ENCODE results near the gene LGALS9.
"Not testable (repeated sequence)": the region's sequence is repeated elsewhere in the genome, so short reads cannot be mapped to it uniquely, and the experiment has no call there.

Gene LGALS9

DNA sequence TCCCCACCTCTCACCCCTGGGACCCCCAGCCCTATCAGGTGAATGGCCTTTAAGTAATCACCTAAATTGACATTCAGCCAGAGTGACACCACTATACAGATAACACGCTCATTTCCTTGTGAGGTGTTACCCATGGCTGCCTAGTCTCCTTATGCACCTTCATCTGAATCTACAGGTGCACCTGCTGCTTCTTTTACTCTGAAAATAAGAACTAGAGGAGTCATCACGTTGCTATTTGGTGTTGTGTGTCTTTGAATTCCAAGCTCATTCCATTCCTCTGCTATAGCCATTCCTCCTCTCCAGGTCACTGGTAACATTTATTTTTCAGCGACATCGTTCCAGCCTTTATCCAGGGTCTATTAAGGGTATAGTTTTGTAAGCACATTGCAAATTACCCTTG, 9.8 kb downstream of the LGALS9 start:
- H2BK120ac ChIP-seq (ENCODE audit: low read depth, low read length) = no peak overlapping the region
- H3K18ac ChIP-seq (ENCODE audit: low read length) = no peak overlapping the region
- no peaks in the 10 kb centered on the region for H3K27me3 ChIP-seq (ENCODE audit: control insufficient read depth in 3 of 3, insufficient read depth in 3 of 3, low read depth in 1 of 3, low read length in 3 of 3)
- H3K9ac ChIP-seq (ENCODE audit: low read depth, low read length, poor library complexity) = no peak overlapping the region
- H2AK5ac ChIP-seq (ENCODE audit: low read depth, low read length) = no peak overlapping the region
- no peaks in the 10 kb centered on the region for H3K9me3 ChIP-seq (replicated peaks in 1 of 2; ENCODE audit: control insufficient read depth in 2 of 2, insufficient read depth in 1 of 2, low read depth in 1 of 2, low read length in 2 of 2)
- H3K79me1 ChIP-seq (ENCODE audit: low read depth, low read length) = peaks cover 1% of the 10 kb centered on the region
- no peak overlapping the region for H2BK12ac ChIP-seq (ENCODE audit: low read length)
- H3K27ac ChIP-seq (replicated peaks; ENCODE audit: low read length) = no peak overlapping the region
- no peak overlapping the region for H2AFZ ChIP-seq (ENCODE audit: low read length)
- no peak overlapping the region for H2BK5ac ChIP-seq (ENCODE audit: low read length)
- no peak overlapping the region for H2BK15ac ChIP-seq (ENCODE audit: low read length)
- no peak overlapping the region for H3K23ac ChIP-seq (ENCODE audit: low read depth, low read length, poor library complexity)
- H3K4me3 ChIP-seq (ENCODE audit: low read length in 2 of 2) = peak overlapping the region in 1 of 2 donors; percentile 21
- H3K4me2 ChIP-seq (ENCODE audit: insufficient read depth, low read length, poor library complexity, severe bottlenecking) = no peak overlapping the region
- peaks cover 0 to 3% of the 10 kb centered on the region in 2 donors for H3K4me1 ChIP-seq (ENCODE audit: control insufficient read depth in 2 of 2, insufficient read depth in 1 of 2, low read depth in 1 of 2, low read length in 2 of 2)
- H4K91ac ChIP-seq (ENCODE audit: low read depth, low read length, poor library complexity) = no peak overlapping the region
- no peak for DNase-seq (ENCODE audit: low spot score)
- H3K36me3 ChIP-seq (replicated peaks in 1 of 2; ENCODE audit: control insufficient read depth in 2 of 2, insufficient read depth in 2 of 2, low read length in 2 of 2) = no peaks in the 10 kb centered on the region
- H4K8ac ChIP-seq (ENCODE audit: low read depth, low read length) = no peak overlapping the region
- H3K14ac ChIP-seq (ENCODE audit: low read length) = no peak overlapping the region
- no CpG with 5 or more reads among the region's 4 CpGs for WGBS, 2 donors (ENCODE audit: extremely low coverage in 2 of 2, insufficient read length in 2 of 2, insufficient replicate concordance in 1 of 2)
- H3K4ac ChIP-seq (ENCODE audit: low read length) = no peak overlapping the region

DNA sequence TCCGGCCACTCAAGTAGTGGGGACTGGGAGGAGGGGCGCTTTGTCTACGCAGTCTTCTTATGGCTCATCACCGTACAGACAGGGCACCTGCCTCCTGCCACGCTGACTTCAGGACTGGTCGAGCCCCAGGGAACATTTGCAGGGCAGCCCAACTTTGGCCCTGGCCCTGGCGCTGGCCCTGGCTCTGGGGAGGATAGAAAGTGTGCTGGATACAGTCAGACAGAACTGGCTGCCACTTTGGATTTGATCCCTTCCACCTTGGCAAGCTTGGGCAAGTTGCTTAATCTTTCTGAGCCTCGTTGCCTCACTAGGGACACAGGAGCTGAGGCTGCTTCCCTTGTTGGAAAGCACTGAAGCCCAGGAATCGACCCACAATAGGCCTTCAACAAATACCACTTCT, 13.6 kb downstream of the LGALS9 start:
- no CpG with 5 or more reads among the region's 9 CpGs for WGBS, 2 donors (ENCODE audit: extremely low coverage in 2 of 2, insufficient read length in 2 of 2, insufficient replicate concordance in 1 of 2)

DNA sequence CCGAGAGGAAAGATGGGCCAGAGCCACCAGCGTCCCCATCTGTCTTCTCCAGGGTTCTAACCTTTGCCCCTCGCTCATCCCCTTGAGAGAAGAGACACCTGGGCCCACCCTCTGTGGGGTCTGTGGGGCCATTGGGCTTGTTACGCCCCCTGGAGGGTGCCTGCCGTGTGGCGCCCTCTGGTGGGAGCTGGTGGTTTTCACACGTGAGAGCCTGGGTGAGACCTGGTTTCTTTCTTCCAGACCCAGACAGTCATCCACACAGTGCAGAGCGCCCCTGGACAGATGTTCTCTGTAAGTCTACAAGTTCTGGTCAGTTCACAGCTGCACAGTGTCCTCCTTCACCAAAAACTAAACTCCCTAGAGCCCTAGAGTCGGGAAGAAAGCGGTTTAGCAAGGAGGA, 14.6 kb downstream of the LGALS9 start:
- not testable (repeated sequence) for H3K27me3 ChIP-seq (ENCODE audit: control insufficient read depth in 3 of 3, insufficient read depth in 3 of 3, low read depth in 1 of 3, low read length in 3 of 3); H2BK15ac ChIP-seq (ENCODE audit: low read length); H2BK12ac ChIP-seq (ENCODE audit: low read length); H3K27ac ChIP-seq (replicated peaks; ENCODE audit: low read length); H3K4me1 ChIP-seq (ENCODE audit: control insufficient read depth in 2 of 2, insufficient read depth in 1 of 2, low read depth in 1 of 2, low read length in 2 of 2); DNase-seq (ENCODE audit: low spot score); H3K14ac ChIP-seq (ENCODE audit: low read length); H3K79me1 ChIP-seq (ENCODE audit: low read depth, low read length); H3K4me2 ChIP-seq (ENCODE audit: insufficient read depth, low read length, poor library complexity, severe bottlenecking); H2BK120ac ChIP-seq (ENCODE audit: low read depth, low read length); H2AFZ ChIP-seq (ENCODE audit: low read length); H3K9ac ChIP-seq (ENCODE audit: low read depth, low read length, poor library complexity); H3K23ac ChIP-seq (ENCODE audit: low read depth, low read length, poor library complexity); H4K8ac ChIP-seq (ENCODE audit: low read depth, low read length); H3K9me3 ChIP-seq (replicated peaks in 1 of 2; ENCODE audit: control insufficient read depth in 2 of 2, insufficient read depth in 1 of 2, low read depth in 1 of 2, low read length in 2 of 2); H2BK5ac ChIP-seq (ENCODE audit: low read length); H3K36me3 ChIP-seq (replicated peaks in 1 of 2; ENCODE audit: control insufficient read depth in 2 of 2, insufficient read depth in 2 of 2, low read length in 2 of 2); H3K4ac ChIP-seq (ENCODE audit: low read length); H3K4me3 ChIP-seq (ENCODE audit: low read length in 2 of 2); H3K18ac ChIP-seq (ENCODE audit: low read length); H2AK5ac ChIP-seq (ENCODE audit: low read depth, low read length); H4K91ac ChIP-seq (ENCODE audit: low read depth, low read length, poor library complexity)
- WGBS, 2 donors (ENCODE audit: extremely low coverage in 2 of 2, insufficient read length in 2 of 2, insufficient replicate concordance in 1 of 2) = no CpG with 5 or more reads among the region's 10 CpGs

More for the DNA sequence above, 13.6 kb downstream of the LGALS9 start:
- no peak overlapping the region for H3K4me2 ChIP-seq (ENCODE audit: insufficient read depth, low read length, poor library complexity, severe bottlenecking)
- no peak overlapping the region for H4K8ac ChIP-seq (ENCODE audit: low read depth, low read length)
- H3K27ac ChIP-seq (replicated peaks; ENCODE audit: low read length) = no peak overlapping the region
- no peak overlapping the region for H2BK5ac ChIP-seq (ENCODE audit: low read length)
- H3K36me3 ChIP-seq (replicated peaks in 1 of 2; ENCODE audit: control insufficient read depth in 2 of 2, insufficient read depth in 2 of 2, low read length in 2 of 2) = no peaks in the 10 kb centered on the region
- H3K4me3 ChIP-seq (ENCODE audit: low read length in 2 of 2) = no peak overlapping the region
- no peak overlapping the region for H4K91ac ChIP-seq (ENCODE audit: low read depth, low read length, poor library complexity)
- H3K79me1 ChIP-seq (ENCODE audit: low read depth, low read length) = no peaks in the 10 kb centered on the region
- H3K27me3 ChIP-seq (ENCODE audit: control insufficient read depth in 3 of 3, insufficient read depth in 3 of 3, low read depth in 1 of 3, low read length in 3 of 3) = no peaks in the 10 kb centered on the region
- no peak overlapping the region for H3K9ac ChIP-seq (ENCODE audit: low read depth, low read length, poor library complexity)
- H2BK120ac ChIP-seq (ENCODE audit: low read depth, low read length) = no peak overlapping the region
- H2AK5ac ChIP-seq (ENCODE audit: low read depth, low read length) = no peak overlapping the region
- no peak overlapping the region for H3K23ac ChIP-seq (ENCODE audit: low read depth, low read length, poor library complexity)
- no peak overlapping the region for H2AFZ ChIP-seq (ENCODE audit: low read length)
- H3K14ac ChIP-seq (ENCODE audit: low read length) = no peak overlapping the region
- H2BK12ac ChIP-seq (ENCODE audit: low read length) = no peak overlapping the region
- no peak overlapping the region for H2BK15ac ChIP-seq (ENCODE audit: low read length)
- H3K4me1 ChIP-seq (ENCODE audit: control insufficient read depth in 2 of 2, insufficient read depth in 1 of 2, low read depth in 1 of 2, low read length in 2 of 2) = peaks cover 0 to 2% of the 10 kb centered on the region in 2 donors
- H3K9me3 ChIP-seq (replicated peaks in 1 of 2; ENCODE audit: control insufficient read depth in 2 of 2, insufficient read depth in 1 of 2, low read depth in 1 of 2, low read length in 2 of 2) = no peaks in the 10 kb centered on the region
- H3K4ac ChIP-seq (ENCODE audit: low read length) = no peak overlapping the region
- no peak for DNase-seq (ENCODE audit: low spot score)
- no peak overlapping the region for H3K18ac ChIP-seq (ENCODE audit: low read length)

DNA sequence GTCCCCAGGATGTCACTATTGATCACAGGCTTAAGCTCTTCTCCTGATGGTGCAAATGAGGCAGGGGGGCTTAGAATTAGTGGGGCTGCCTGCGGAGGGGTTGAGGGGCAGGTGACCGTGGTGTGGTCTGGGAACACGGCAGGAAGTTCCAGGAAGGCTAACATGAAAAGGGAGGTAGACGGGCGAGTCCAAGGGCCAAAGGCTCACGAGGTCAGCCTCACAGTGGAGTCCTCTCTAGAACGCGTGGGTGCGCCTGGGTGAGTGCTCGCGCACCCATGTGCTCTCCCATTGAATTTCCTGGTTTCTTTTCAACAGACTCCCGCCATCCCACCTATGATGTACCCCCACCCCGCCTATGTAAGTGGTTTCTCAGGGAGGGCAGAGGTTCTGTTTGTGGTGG, 15.2 kb downstream of the LGALS9 start:
- H2BK15ac ChIP-seq (ENCODE audit: low read length) = no peak overlapping the region
- H3K4me1 ChIP-seq (ENCODE audit: control insufficient read depth in 2 of 2, insufficient read depth in 1 of 2, low read depth in 1 of 2, low read length in 2 of 2) = peaks cover 0 to 4% of the 10 kb centered on the region in 2 donors
- no CpG with 5 or more reads among the region's 13 CpGs for WGBS, 2 donors (ENCODE audit: extremely low coverage in 2 of 2, insufficient read length in 2 of 2, insufficient replicate concordance in 1 of 2)
- no peak overlapping the region for H2BK120ac ChIP-seq (ENCODE audit: low read depth, low read length)
- H3K36me3 ChIP-seq (replicated peaks in 1 of 2; ENCODE audit: control insufficient read depth in 2 of 2, insufficient read depth in 2 of 2, low read length in 2 of 2) = no peaks in the 10 kb centered on the region
- H3K9me3 ChIP-seq (replicated peaks in 1 of 2; ENCODE audit: control insufficient read depth in 2 of 2, insufficient read depth in 1 of 2, low read depth in 1 of 2, low read length in 2 of 2) = no peaks in the 10 kb centered on the region
- no peak overlapping the region for H3K4me3 ChIP-seq (ENCODE audit: low read length in 2 of 2)
- H2BK12ac ChIP-seq (ENCODE audit: low read length) = no peak overlapping the region
- no peak overlapping the region for H2AFZ ChIP-seq (ENCODE audit: low read length)
- no peak overlapping the region for H3K18ac ChIP-seq (ENCODE audit: low read length)
- no peak overlapping the region for H2AK5ac ChIP-seq (ENCODE audit: low read depth, low read length)
- no peaks in the 10 kb centered on the region for H3K79me1 ChIP-seq (ENCODE audit: low read depth, low read length)
- no peak for DNase-seq (ENCODE audit: low spot score)
- H4K91ac ChIP-seq (ENCODE audit: low read depth, low read length, poor library complexity) = no peak overlapping the region
- H4K8ac ChIP-seq (ENCODE audit: low read depth, low read length) = no peak overlapping the region
- no peak overlapping the region for H3K27ac ChIP-seq (replicated peaks; ENCODE audit: low read length)
- H3K4me2 ChIP-seq (ENCODE audit: insufficient read depth, low read length, poor library complexity, severe bottlenecking) = no peak overlapping the region
- H3K9ac ChIP-seq (ENCODE audit: low read depth, low read length, poor library complexity) = no peak overlapping the region
- H3K14ac ChIP-seq (ENCODE audit: low read length) = no peak overlapping the region
- no peaks in the 10 kb centered on the region for H3K27me3 ChIP-seq (ENCODE audit: control insufficient read depth in 3 of 3, insufficient read depth in 3 of 3, low read depth in 1 of 3, low read length in 3 of 3)
- no peak overlapping the region for H3K23ac ChIP-seq (ENCODE audit: low read depth, low read length, poor library complexity)
- H2BK5ac ChIP-seq (ENCODE audit: low read length) = peak overlapping the region; percentile 48
- no peak overlapping the region for H3K4ac ChIP-seq (ENCODE audit: low read length)
